NCI-H446 treated with DMSO at 0.1 percent for 48 hours (cell line): ENCODE results near the gene SPEM1.
"Not testable (repeated sequence)": the region's sequence is repeated elsewhere in the genome, so short reads cannot be mapped to it uniquely, and the experiment has no call there.

Experiments
- DNase-seq: peaks from one replicate; lab custom pipeline; 2025; lab: John Stamatoyannopoulos, UW

SPEM1 gene

GRCh38 chr17:7468804-7469389, 48.8 kb downstream of the SPEM1 start:
- DNase-seq: no peak

GRCh38 chr17:7469843-7470242, 49.7 kb downstream of the SPEM1 start:
- not testable (repeated sequence) for DNase-seq

GRCh38 chr17:7470457-7470973, 50.4 kb downstream of the SPEM1 start:
- DNase-seq: not testable (repeated sequence)
